NCI-H146 treated with DMSO at 0.1 percent for 48 hours (cell line): ENCODE results near the gene PDCD1LG2.

Experiments
- DNase-seq: peaks from one replicate; lab custom pipeline; 2025; ENCODE audit not compliant: unreplicated experiment; lab: John Stamatoyannopoulos, UW

Gene PDCD1LG2

GRCh38 chr9:5608298-5609225 is 98.2 kb downstream of the PDCD1LG2 start:
- DNase-seq = no peak

GRCh38 chr9:5609226-5609596 is 98.9 kb downstream of the PDCD1LG2 start:
- no peak for DNase-seq

- DNase-seq = no peak
These were observed 100.2 kb downstream of the PDCD1LG2 start for GRCh38 chr9:5610491-5610890.

GRCh38 chr9:5611321-5612184 is 101.2 kb downstream of the PDCD1LG2 start:
- no peak for DNase-seq

- no peak for DNase-seq
These were observed 101.8 kb downstream of the PDCD1LG2 start for GRCh38 chr9:5612185-5612530.

- no peak for DNase-seq
These were observed 103.9 kb downstream of the PDCD1LG2 start for GRCh38 chr9:5614192-5614591.

- DNase-seq = no peak
These were observed 104.7 kb downstream of the PDCD1LG2 start for GRCh38 chr9:5614985-5615384.

- DNase-seq = no peak
These were observed 107.4 kb downstream of the PDCD1LG2 start for GRCh38 chr9:5617749-5618148.

- no peak for DNase-seq
These were observed 110.2 kb downstream of the PDCD1LG2 start for GRCh38 chr9:5620494-5620893.
